Measurements from ENCODE around the gene SLC9A9.
A peak's percentile ranks its signal among the peaks of the same experiment; 100 is the strongest.

The SLC9A9 gene

GRCh38 chr3:143676021-143676420 is 172.2 kb downstream of the SLC9A9 start:
- no peaks in the 10 kb centered on the region for H3K27me3 ChIP-seq (ENCODE audit: control insufficient read depth, insufficient read depth, low read length)
- no peaks in the 10 kb centered on the region for H3K36me3 ChIP-seq (ENCODE audit: insufficient read depth, low read length)
- H3K9me3 ChIP-seq (replicated peaks; ENCODE audit: low read length), result no peaks in the 10 kb centered on the region
- no peak overlapping the region for H3K9ac ChIP-seq (ENCODE audit: low read depth, low read length)
- no peak overlapping the region for H3K4me3 ChIP-seq (ENCODE audit: low read length)
- no peak overlapping the region for H3K4me2 ChIP-seq (ENCODE audit: low read length)
- peaks cover 3% of the 10 kb centered on the region for H3K4me1 ChIP-seq (ENCODE audit: control insufficient read depth, insufficient read depth, low read length)

- no peak overlapping the region for H3K4me3 ChIP-seq (ENCODE audit: low read length)
- peaks cover 3% of the 10 kb centered on the region for H3K4me1 ChIP-seq (ENCODE audit: control insufficient read depth, insufficient read depth, low read length)
- no peaks in the 10 kb centered on the region for H3K27me3 ChIP-seq (ENCODE audit: control insufficient read depth, insufficient read depth, low read length)
- no peaks in the 10 kb centered on the region for H3K9me3 ChIP-seq (replicated peaks; ENCODE audit: low read length)
- no peaks in the 10 kb centered on the region for H3K36me3 ChIP-seq (ENCODE audit: insufficient read depth, low read length)
- peak overlapping the region; percentile 26 for H3K9ac ChIP-seq (ENCODE audit: low read depth, low read length)
- peak overlapping the region; percentile 55 for H3K4me2 ChIP-seq (ENCODE audit: low read length)
Observed at GRCh38 chr3:143674100-143674968, 173.9 kb downstream of the SLC9A9 start.

DNA sequence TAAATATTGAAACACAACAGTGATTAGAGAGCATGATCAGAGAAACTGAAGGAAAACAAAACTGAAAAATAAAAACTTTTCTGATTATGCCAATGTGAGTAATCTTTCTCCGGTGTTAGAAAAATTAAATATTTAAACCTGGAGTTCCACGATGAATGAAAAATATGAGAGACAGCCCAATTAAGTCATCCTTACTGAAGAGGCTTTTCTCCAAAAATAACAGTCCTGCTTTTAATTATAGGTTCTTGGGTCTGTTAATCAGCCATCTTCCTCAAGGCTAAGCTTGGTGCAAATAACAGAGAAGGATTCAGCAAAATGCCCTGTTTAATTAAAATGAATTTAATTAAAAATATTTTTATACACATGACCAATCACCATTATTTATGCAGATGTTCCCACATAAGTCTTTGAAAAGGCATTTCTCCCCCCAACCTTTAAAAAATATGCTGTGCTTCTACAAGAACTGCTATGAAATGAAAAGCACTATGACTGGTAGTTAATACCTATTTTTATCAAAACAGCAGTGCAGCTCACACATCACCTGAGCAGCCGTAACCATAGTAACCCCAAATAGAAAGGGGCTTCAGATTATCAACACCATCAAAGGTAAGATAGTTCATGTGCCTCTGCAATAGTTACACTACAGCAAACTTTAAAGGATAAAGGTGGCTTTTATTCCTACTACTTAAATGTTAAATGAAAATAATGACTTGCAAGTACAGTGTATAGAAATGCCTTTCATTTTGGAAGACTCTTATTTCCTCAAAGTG is 175.7 kb downstream of the SLC9A9 start:
- Histone ChIP-seq H3K4me3 (ENCODE audit: low read length) (no peak overlapping the region), H3K9me3 (replicated peaks; ENCODE audit: low read length) (no peaks in the 10 kb centered on the region), H3K4me2 (ENCODE audit: low read length) (no peak overlapping the region), H3K4me1 (ENCODE audit: control insufficient read depth, insufficient read depth, low read length) (peaks cover 3% of the 10 kb centered on the region), H3K27me3 (ENCODE audit: control insufficient read depth, insufficient read depth, low read length) (no peaks in the 10 kb centered on the region), H3K9ac (ENCODE audit: low read depth, low read length) (no peak overlapping the region), H3K36me3 (ENCODE audit: insufficient read depth, low read length) (no peaks in the 10 kb centered on the region)

- H3K4me1 ChIP-seq (ENCODE audit: control insufficient read depth, insufficient read depth, low read length), result peaks cover 3% of the 10 kb centered on the region
- H3K27me3 ChIP-seq (ENCODE audit: control insufficient read depth, insufficient read depth, low read length), result no peaks in the 10 kb centered on the region
- H3K36me3 ChIP-seq (ENCODE audit: insufficient read depth, low read length), result no peaks in the 10 kb centered on the region
- no peaks in the 10 kb centered on the region for H3K9me3 ChIP-seq (replicated peaks; ENCODE audit: low read length)
- no peak overlapping the region for H3K4me3 ChIP-seq (ENCODE audit: low read length)
- H3K9ac ChIP-seq (ENCODE audit: low read depth, low read length), result no peak overlapping the region
- H3K4me2 ChIP-seq (ENCODE audit: low read length), result no peak overlapping the region
Observed at GRCh38 chr3:143671626-143672025, 176.6 kb downstream of the SLC9A9 start.

DNA sequence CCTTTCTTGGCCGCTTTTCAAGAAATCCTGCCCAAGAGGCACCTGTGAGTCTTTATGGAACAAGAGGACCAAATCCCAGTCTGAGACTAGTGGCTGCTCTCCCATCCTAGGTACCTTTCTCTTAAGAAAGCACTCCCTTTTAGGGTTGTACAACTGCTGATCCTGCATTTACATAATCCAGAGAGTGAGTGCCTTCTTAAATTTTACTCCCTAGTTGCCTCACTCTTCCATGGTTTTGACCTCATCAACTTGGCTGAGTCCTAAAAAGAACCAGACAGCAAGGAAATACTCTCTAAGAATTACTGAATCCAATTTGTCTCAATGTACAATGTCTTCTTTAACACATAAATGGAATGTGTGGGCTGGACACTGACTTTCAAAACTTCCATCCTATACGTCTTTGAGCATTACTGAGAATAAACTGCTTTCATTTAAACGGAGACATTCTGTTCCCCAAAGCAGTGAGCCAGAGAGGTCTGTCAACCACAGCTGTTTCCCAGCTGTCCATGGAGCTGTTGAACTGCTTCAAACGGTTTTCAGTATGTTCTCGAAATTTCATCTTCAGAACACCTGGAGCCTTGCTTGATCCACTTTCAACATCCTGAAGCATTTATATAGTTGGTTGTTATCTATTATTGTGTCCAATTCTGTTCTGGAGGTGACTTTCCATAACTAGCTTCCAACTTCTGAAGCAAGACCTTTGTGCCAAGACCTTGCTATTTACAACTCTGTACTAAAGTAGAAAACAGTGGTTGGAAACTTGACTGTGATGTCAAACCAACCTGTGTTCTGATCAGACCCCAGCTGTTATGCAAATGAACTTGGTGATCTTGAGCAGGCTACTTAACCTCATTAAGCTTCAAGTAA is 179.1 kb downstream of the SLC9A9 start:
- no peaks in the 10 kb centered on the region for H3K27me3 ChIP-seq (ENCODE audit: control insufficient read depth, insufficient read depth, low read length)
- H3K9ac ChIP-seq (ENCODE audit: low read depth, low read length), result no peak overlapping the region
- H3K4me2 ChIP-seq (ENCODE audit: low read length), result no peak overlapping the region
- H3K9me3 ChIP-seq (replicated peaks; ENCODE audit: low read length), result no peaks in the 10 kb centered on the region
- no peak overlapping the region for H3K4me3 ChIP-seq (ENCODE audit: low read length)
- peaks cover 1% of the 10 kb centered on the region for H3K4me1 ChIP-seq (ENCODE audit: control insufficient read depth, insufficient read depth, low read length)
- no peaks in the 10 kb centered on the region for H3K36me3 ChIP-seq (ENCODE audit: insufficient read depth, low read length)

DNA sequence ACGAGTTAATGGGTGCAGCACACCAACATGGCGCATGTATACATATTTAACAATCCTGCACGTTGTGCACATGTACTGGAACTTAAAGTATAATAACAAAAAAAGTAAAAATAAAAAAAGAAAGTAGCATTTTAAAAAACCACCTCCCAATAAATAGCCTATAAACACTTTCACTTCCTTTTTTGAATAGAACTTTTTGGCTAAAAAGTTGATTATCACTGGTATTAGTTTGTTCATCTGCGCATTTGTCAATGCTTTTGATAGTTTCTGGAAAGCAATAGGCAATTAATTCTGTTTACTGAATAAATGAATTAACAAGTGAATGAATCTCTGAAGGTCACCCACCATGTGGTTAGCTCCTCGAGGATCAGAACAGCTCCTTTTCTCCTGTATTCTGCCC is 179.9 kb downstream of the SLC9A9 start:
- Histone ChIP-seq H3K9ac (ENCODE audit: low read depth, low read length) (no peak overlapping the region), H3K4me1 (ENCODE audit: control insufficient read depth, insufficient read depth, low read length) (no peaks in the 10 kb centered on the region), H3K4me3 (ENCODE audit: low read length) (no peak overlapping the region), H3K36me3 (ENCODE audit: insufficient read depth, low read length) (no peaks in the 10 kb centered on the region), H3K27me3 (ENCODE audit: control insufficient read depth, insufficient read depth, low read length) (no peaks in the 10 kb centered on the region), H3K9me3 (replicated peaks; ENCODE audit: low read length) (no peaks in the 10 kb centered on the region), H3K4me2 (ENCODE audit: low read length) (no peak overlapping the region)

DNA sequence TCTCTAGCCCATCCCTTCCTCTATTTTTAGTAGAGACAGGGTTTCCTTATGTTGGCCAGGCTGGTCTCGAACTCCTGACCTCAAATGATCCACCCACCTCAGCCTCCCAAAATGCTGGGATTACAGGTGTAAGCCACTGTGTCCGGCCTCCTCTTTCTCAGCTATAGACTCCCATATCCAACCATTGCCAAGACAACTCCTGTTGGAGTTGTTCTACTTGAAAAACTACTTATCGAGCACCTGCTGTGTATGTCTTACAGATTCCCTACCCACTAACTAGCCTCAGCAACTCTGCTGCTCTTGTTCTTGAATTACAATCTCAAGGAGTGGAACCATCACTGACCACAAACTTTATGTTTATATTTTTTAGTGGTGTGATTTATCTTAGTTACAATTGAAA is 186.6 kb downstream of the SLC9A9 start:
- Histone ChIP-seq H3K4me3 (ENCODE audit: low read length) (no peak overlapping the region), H3K4me1 (ENCODE audit: control insufficient read depth, insufficient read depth, low read length) (no peaks in the 10 kb centered on the region), H3K4me2 (ENCODE audit: low read length) (no peak overlapping the region), H3K9me3 (replicated peaks; ENCODE audit: low read length) (no peaks in the 10 kb centered on the region), H3K9ac (ENCODE audit: low read depth, low read length) (no peak overlapping the region), H3K36me3 (ENCODE audit: insufficient read depth, low read length) (no peaks in the 10 kb centered on the region), H3K27me3 (ENCODE audit: control insufficient read depth, insufficient read depth, low read length) (no peaks in the 10 kb centered on the region)

- H3K9me3 ChIP-seq (replicated peaks; ENCODE audit: low read length), result no peaks in the 10 kb centered on the region
- no peak overlapping the region for H3K9ac ChIP-seq (ENCODE audit: low read depth, low read length)
- H3K4me2 ChIP-seq (ENCODE audit: low read length), result no peak overlapping the region
- peaks cover 10% of the 10 kb centered on the region for H3K4me1 ChIP-seq (ENCODE audit: control insufficient read depth, insufficient read depth, low read length)
- H3K27me3 ChIP-seq (ENCODE audit: control insufficient read depth, insufficient read depth, low read length), result no peaks in the 10 kb centered on the region
- no peaks in the 10 kb centered on the region for H3K36me3 ChIP-seq (ENCODE audit: insufficient read depth, low read length)
- H3K4me3 ChIP-seq (ENCODE audit: low read length), result no peak overlapping the region
Observed at GRCh38 chr3:143658861-143659260, 189.4 kb downstream of the SLC9A9 start.

DNA sequence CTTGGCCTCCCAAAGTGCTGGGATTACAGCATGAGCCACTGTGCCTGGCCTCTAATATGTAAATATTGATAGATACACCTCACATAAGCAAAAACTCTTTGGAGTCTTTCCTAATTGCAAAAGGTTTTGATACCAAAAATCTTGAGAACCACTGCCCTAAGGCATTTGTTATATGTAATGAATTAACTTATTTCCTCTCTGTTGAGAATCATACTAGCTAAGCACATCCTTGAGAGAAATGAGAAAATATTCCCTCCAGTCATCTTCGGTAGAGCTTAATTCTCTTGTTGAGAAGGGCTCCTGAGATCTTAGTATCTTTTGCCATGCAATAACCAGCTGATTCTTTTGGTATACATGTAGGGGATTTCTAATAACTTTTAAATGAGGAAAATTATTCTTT is 190.2 kb downstream of the SLC9A9 start:
- Histone ChIP-seq H3K27me3 (ENCODE audit: control insufficient read depth, insufficient read depth, low read length) (no peaks in the 10 kb centered on the region), H3K36me3 (ENCODE audit: insufficient read depth, low read length) (no peaks in the 10 kb centered on the region), H3K4me1 (ENCODE audit: control insufficient read depth, insufficient read depth, low read length) (peaks cover 10% of the 10 kb centered on the region), H3K4me3 (ENCODE audit: low read length) (no peak overlapping the region), H3K9ac (ENCODE audit: low read depth, low read length) (no peak overlapping the region), H3K9me3 (replicated peaks; ENCODE audit: low read length) (no peaks in the 10 kb centered on the region), H3K4me2 (ENCODE audit: low read length) (no peak overlapping the region)

DNA sequence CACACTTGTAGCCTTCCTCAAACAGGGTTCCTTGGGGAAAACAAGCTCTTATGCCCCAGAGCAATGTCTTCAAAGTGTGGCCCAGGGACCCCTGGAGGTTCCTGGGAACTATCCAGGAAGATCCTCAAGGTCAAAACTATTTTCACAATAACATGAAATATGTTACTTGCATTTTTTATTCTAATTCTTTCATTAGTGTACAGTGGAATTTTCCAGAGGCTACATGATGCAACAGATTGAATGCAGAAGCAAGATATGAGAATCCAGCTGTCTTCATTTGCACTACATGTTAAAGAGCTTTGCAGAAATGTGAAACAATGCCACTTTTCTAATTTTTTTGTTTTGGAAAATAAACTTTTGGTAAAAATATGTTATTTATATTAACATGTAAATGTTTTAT is 190.9 kb downstream of the SLC9A9 start:
- Histone ChIP-seq H3K36me3 (ENCODE audit: insufficient read depth, low read length) (no peaks in the 10 kb centered on the region), H3K9me3 (replicated peaks; ENCODE audit: low read length) (no peaks in the 10 kb centered on the region), H3K4me1 (ENCODE audit: control insufficient read depth, insufficient read depth, low read length) (peaks cover 10% of the 10 kb centered on the region), H3K27me3 (ENCODE audit: control insufficient read depth, insufficient read depth, low read length) (no peaks in the 10 kb centered on the region), H3K4me2 (ENCODE audit: low read length) (no peak overlapping the region), H3K4me3 (ENCODE audit: low read length) (no peak overlapping the region), H3K9ac (ENCODE audit: low read depth, low read length) (no peak overlapping the region)

DNA sequence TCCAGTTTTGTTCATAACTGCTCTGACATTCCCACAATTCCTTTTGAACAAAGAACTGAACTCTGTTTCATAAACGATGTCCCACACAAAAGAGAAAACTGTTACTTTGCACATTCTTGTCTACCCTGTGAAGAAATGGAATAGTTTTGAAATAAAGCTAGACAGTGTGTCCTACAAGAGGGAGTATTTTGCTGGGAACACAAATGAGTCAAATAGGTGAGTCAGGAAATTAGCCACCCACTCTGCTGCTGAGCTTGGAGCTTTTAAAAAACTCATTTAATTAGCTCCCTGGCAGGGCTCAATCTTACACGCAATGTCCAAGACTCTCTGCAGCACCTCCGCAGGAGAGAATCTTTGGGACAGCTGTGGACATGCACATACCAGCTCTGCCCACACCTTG is 193.4 kb downstream of the SLC9A9 start:
- no peaks in the 10 kb centered on the region for H3K9me3 ChIP-seq (replicated peaks; ENCODE audit: low read length)
- H3K9ac ChIP-seq (ENCODE audit: low read depth, low read length), result peak overlapping the region; percentile 7
- no peaks in the 10 kb centered on the region for H3K36me3 ChIP-seq (ENCODE audit: insufficient read depth, low read length)
- no peaks in the 10 kb centered on the region for H3K27me3 ChIP-seq (ENCODE audit: control insufficient read depth, insufficient read depth, low read length)
- H3K4me3 ChIP-seq (ENCODE audit: low read length), result no peak overlapping the region
- no peak overlapping the region for H3K4me2 ChIP-seq (ENCODE audit: low read length)
- peaks cover 10% of the 10 kb centered on the region for H3K4me1 ChIP-seq (ENCODE audit: control insufficient read depth, insufficient read depth, low read length)

All from skeletal muscle satellite cell (primary cell).